Measurements from ENCODE around the gene FOLR1.
"Not testable (repeated sequence)": the region's sequence is repeated elsewhere in the genome, so short reads cannot be mapped to it uniquely, and the experiment has no call there.

FOLR1 gene

DNA sequence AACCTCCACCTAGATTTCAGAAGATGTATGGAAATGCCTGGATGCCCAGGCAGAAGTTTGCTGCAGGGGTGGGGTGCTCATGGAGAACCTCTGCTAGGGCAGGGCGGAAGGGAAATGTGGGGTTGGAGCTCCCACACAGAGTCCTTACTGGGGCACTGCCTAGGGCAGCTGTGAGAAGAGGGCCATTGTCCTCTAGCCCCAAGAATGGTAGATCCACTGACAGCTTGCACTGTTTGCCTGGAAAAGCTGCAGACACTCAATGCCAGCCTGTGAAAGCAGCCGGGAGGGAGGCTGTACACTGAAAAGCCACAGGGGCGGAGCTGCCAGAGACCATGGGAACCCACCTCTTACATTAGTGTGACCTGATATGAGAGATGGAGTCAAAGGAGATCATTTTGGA is 22.2 kb upstream of the FOLR1 start:
- H3K27ac ChIP-seq (ENCODE audit: low read depth, low read length, poor library complexity, severe bottlenecking); H3K36me3 ChIP-seq (ENCODE audit: insufficient read depth, low read length); H3K4me1 ChIP-seq (ENCODE audit: insufficient read depth, low read length, severe bottlenecking); H3K4me3 ChIP-seq (ENCODE audit: low read depth, low read length, poor library complexity, severe bottlenecking); H4K20me1 ChIP-seq (ENCODE audit: insufficient read depth, low read length); H3K9me2 ChIP-seq (ENCODE audit: low read depth, low read length); H3F3A ChIP-seq (ENCODE audit: insufficient read depth, low read length); H3K27me3 ChIP-seq (ENCODE audit: insufficient read depth, low read length); H3K79me2 ChIP-seq (ENCODE audit: insufficient read depth, low read length); H3K9me3 ChIP-seq (ENCODE audit: low read length); H3K4me2 ChIP-seq (ENCODE audit: low read length); H2AFZ ChIP-seq (ENCODE audit: low read length); H3K9ac ChIP-seq (ENCODE audit: low read length): not testable (repeated sequence)

GRCh38 chr11:72172043-72172442 is 19.9 kb upstream of the FOLR1 start:
- not testable (repeated sequence) for H3K9ac ChIP-seq (ENCODE audit: low read length); H4K20me1 ChIP-seq (ENCODE audit: insufficient read depth, low read length); H3F3A ChIP-seq (ENCODE audit: insufficient read depth, low read length); H3K9me3 ChIP-seq (ENCODE audit: low read length); H3K36me3 ChIP-seq (ENCODE audit: insufficient read depth, low read length); H3K27me3 ChIP-seq (ENCODE audit: insufficient read depth, low read length); H3K4me1 ChIP-seq (ENCODE audit: insufficient read depth, low read length, severe bottlenecking); H3K4me3 ChIP-seq (ENCODE audit: low read depth, low read length, poor library complexity, severe bottlenecking); H3K9me2 ChIP-seq (ENCODE audit: low read depth, low read length); H3K4me2 ChIP-seq (ENCODE audit: low read length); H3K27ac ChIP-seq (ENCODE audit: low read depth, low read length, poor library complexity, severe bottlenecking); H2AFZ ChIP-seq (ENCODE audit: low read length); H3K79me2 ChIP-seq (ENCODE audit: insufficient read depth, low read length)

DNA sequence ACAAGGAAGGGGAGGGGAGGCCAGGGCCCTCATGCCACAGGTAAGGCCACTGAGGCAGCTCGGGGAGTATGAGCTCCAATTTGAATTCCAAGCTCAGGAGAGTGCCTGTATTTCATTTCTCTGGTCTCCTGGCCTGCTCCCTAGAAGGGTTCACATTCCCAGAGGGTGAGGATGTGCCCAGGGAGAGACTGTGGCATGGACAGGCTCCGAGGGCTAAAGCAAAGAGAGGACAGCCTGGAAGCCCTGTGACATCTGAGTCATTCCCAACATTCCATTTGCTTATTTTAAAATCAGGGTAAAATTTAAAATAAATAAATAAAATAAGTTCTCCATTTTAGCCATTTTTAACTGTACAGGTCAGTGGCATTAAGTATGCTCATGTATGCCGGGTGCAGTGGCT is 18.6 kb upstream of the FOLR1 start:
- Histone ChIP-seq H3K79me2 (ENCODE audit: insufficient read depth, low read length) (no peaks in the 10 kb centered on the region), H3K36me3 (ENCODE audit: insufficient read depth, low read length) (no peaks in the 10 kb centered on the region), H3K9ac (ENCODE audit: low read length) (no peak overlapping the region), H4K20me1 (ENCODE audit: insufficient read depth, low read length) (no peaks in the 10 kb centered on the region), H3K27ac (ENCODE audit: low read depth, low read length, poor library complexity, severe bottlenecking) (no peak overlapping the region), H3K4me2 (ENCODE audit: low read length) (no peak overlapping the region), H3K27me3 (ENCODE audit: insufficient read depth, low read length) (0 out of 2 replicates have a peak, but pooled peaks cover 3% of the 10 kb centered on the region), H3K9me3 (ENCODE audit: low read length) (no peaks in the 10 kb centered on the region), H3K4me3 (ENCODE audit: low read depth, low read length, poor library complexity, severe bottlenecking) (no peak overlapping the region), H3K9me2 (ENCODE audit: low read depth, low read length) (no peaks in the 10 kb centered on the region), H3F3A (ENCODE audit: insufficient read depth, low read length) (no peaks in the 10 kb centered on the region), H2AFZ (ENCODE audit: low read length) (no peak overlapping the region), H3K4me1 (ENCODE audit: insufficient read depth, low read length, severe bottlenecking) (no peaks in the 10 kb centered on the region)
- TF ChIP-seq, protein P1, sequence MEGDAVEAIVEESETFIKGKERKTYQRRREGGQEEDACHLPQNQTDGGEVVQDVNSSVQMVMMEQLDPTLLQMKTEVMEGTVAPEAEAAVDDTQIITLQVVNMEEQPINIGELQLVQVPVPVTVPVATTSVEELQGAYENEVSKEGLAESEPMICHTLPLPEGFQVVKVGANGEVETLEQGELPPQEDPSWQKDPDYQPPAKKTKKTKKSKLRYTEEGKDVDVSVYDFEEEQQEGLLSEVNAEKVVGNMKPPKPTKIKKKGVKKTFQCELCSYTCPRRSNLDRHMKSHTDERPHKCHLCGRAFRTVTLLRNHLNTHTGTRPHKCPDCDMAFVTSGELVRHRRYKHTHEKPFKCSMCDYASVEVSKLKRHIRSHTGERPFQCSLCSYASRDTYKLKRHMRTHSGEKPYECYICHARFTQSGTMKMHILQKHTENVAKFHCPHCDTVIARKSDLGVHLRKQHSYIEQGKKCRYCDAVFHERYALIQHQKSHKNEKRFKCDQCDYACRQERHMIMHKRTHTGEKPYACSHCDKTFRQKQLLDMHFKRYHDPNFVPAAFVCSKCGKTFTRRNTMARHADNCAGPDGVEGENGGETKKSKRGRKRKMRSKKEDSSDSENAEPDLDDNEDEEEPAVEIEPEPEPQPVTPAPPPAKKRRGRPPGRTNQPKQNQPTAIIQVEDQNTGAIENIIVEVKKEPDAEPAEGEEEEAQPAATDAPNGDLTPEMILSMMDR (IDR thresholded peaks at IDR 0.05; ENCODE audit: low read length): no peak
- no peak for TF ChIP-seq EZH2 (IDR thresholded peaks at IDR 0.05; ENCODE audit: borderline replicate concordance, low read length)

DNA sequence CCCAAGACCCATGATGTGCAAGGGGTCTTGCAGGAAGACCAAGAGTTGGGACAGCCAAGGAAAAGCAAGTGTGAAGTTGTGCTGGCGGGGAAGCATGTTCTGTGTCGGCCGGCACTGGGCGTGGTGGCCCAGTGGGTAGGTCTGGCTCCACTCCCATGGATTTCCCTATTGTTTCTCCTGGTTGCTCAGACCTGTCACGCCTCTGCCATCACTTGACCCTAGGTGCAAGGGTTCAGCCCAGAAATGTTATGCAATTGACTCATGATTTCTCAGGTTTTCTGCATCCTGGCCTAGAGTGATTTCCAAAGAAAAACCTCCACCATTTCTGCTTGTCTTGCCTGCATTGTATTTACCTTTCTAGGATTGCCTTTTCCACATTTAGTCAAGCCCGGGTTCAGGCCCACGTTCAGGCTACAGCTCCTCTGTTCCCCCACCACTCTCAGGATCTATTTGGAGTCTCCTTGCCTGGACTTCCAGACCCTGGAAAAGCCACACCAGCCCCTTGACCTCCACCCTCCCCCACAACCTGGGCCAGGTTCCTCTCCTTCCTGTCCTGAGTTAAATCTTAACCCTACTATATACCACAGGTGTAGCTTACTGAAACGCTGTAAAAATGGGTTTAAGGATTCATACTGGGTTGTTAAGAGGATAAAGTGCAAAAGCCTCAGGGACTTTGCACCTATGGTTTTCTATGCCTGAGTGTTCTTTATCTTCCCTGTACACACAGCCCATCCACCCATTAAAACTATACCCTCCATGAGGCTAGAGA is 17.5 kb upstream of the FOLR1 start:
- H2AFZ ChIP-seq (ENCODE audit: low read length): no peak overlapping the region
- H3K9ac ChIP-seq (ENCODE audit: low read length): no peak overlapping the region
- no peaks in the 10 kb centered on the region for H4K20me1 ChIP-seq (ENCODE audit: insufficient read depth, low read length)
- H3K36me3 ChIP-seq (ENCODE audit: insufficient read depth, low read length): no peaks in the 10 kb centered on the region
- no peaks in the 10 kb centered on the region for H3K79me2 ChIP-seq (ENCODE audit: insufficient read depth, low read length)
- H3K9me3 ChIP-seq (ENCODE audit: low read length): no peaks in the 10 kb centered on the region
- H3K27me3 ChIP-seq (ENCODE audit: insufficient read depth, low read length): 0 out of 2 replicates have a peak, but pooled peaks cover 3% of the 10 kb centered on the region
- H3K27ac ChIP-seq (ENCODE audit: low read depth, low read length, poor library complexity, severe bottlenecking): no peak overlapping the region
- H3K4me1 ChIP-seq (ENCODE audit: insufficient read depth, low read length, severe bottlenecking): no peaks in the 10 kb centered on the region
- no peak overlapping the region for H3K4me3 ChIP-seq (ENCODE audit: low read depth, low read length, poor library complexity, severe bottlenecking)
- H3K9me2 ChIP-seq (ENCODE audit: low read depth, low read length): no peaks in the 10 kb centered on the region
- no peak for TF ChIP-seq EZH2 (IDR thresholded peaks at IDR 0.05; ENCODE audit: borderline replicate concordance, low read length)
- TF ChIP-seq, protein P1 (IDR thresholded peaks at IDR 0.05; ENCODE audit: low read length): no peak
- no peak overlapping the region for H3K4me2 ChIP-seq (ENCODE audit: low read length)
- no peaks in the 10 kb centered on the region for H3F3A ChIP-seq (ENCODE audit: insufficient read depth, low read length)
